ENCODE measurements around the gene OSBPL8. TPM values are rescaled to one million over a fixed set of nuclear protein-coding genes. Genes with fewer than 3 reads are reported as not detected.

Gene OSBPL8
- total and polyA plus RNA-seq, 2 donors (not counting 1 experiment from before 2014, with no cell fraction given): 11.1 to 112 TPM

- H3K27me3 ChIP-seq (replicated peaks in 1 of 4; ENCODE audit: control extremely low read depth in 1 of 4, control insufficient read depth in 3 of 4, insufficient read depth in 4 of 4, low read length in 3 of 4): no peaks in the 10 kb centered on the region
- POLR2A ChIA-PET: no interaction called here
- H3K36me3 ChIP-seq (replicated peaks in 1 of 2; ENCODE audit: control extremely low read depth in 1 of 2, control insufficient read depth in 1 of 2, extremely low read depth in 1 of 2, insufficient read depth in 2 of 2, low read length in 1 of 2): no peaks in the 10 kb centered on the region
- TF ChIP-seq EZH2 (IDR thresholded peaks at IDR 0.05; ENCODE audit: borderline replicate concordance, insufficient read depth, low read depth, low read length, poor library complexity, severe bottlenecking): no peak
- no peak for TF ChIP-seq CTCF (IDR thresholded peaks at IDR 0.05)
- H2AFZ ChIP-seq (ENCODE audit: insufficient read depth, low read depth, low read length, poor library complexity, severe bottlenecking): no peak overlapping the region
- Mint-ChIP-seq H3K27me3 (no peaks in the 10 kb centered on the region), H3K4me3 (peak overlapping the region; percentile 76), H3K27ac (peak overlapping the region; percentile 15), H3K4me1 (peaks cover 72% of the 10 kb centered on the region), H3K9me3 (ENCODE audit: insufficient read depth) (no peaks in the 10 kb centered on the region)
- peak overlapping the region; percentile 29 for H3K4me2 ChIP-seq (replicated peaks; ENCODE audit: low read depth, low read length, poor library complexity, severe bottlenecking)
- ATAC-seq (ENCODE audit: low read depth) (no peak), DNase-seq (no peak)
- WGBS (ENCODE audit: insufficient coverage): no CpG with 5 or more reads among the region's 2 CpGs
- H3K4me3 ChIP-seq (ENCODE audit: control extremely low read depth in 1 of 5, extremely low read depth in 1 of 5, insufficient read depth in 1 of 5, low read depth in 2 of 5, low read length in 4 of 5): no peak overlapping the region
- H3K4me1 ChIP-seq (ENCODE audit: control insufficient read depth in 2 of 2, insufficient read depth in 2 of 2, low read length in 2 of 2): peaks cover 66 to 79% of the 10 kb centered on the region in 2 donors
- no peaks in the 10 kb centered on the region for H3K9me3 ChIP-seq (ENCODE audit: control extremely low read depth in 1 of 3, control insufficient read depth in 2 of 3, insufficient read depth in 1 of 3, low read length in 2 of 3)
- CTCF ChIA-PET: no interaction called here
- peak overlapping the region in 1 of 2 donors; percentile 87 for H3K27ac ChIP-seq (ENCODE audit: low read length in 2 of 2)
- peaks cover 28% of the 10 kb centered on the region for H4K20me1 ChIP-seq (ENCODE audit: control insufficient read depth, insufficient read depth, low read length, poor library complexity, severe bottlenecking)
- H3K79me2 ChIP-seq (ENCODE audit: control insufficient read depth, insufficient read depth, low read length): peaks cover 83% of the 10 kb centered on the region
- no peak overlapping the region for H3K9ac ChIP-seq (ENCODE audit: low read length)
- intact Hi-C loops (cut with micrococcal nuclease): loop anchor here (5.0 kb wide), 3 partner anchors 98 to 1073 kb away; partner anchors contain the start of genes GLIPR1 and PHLDA1
These were observed 3.8 kb downstream of the OSBPL8 start for GRCh38 chr12:76555797-76556196.

- no peaks in the 10 kb centered on the region for H3K27me3 Mint-ChIP-seq
- POLR2A ChIA-PET: no interaction called here
- H2AFZ ChIP-seq (ENCODE audit: insufficient read depth, low read depth, low read length, poor library complexity, severe bottlenecking): no peak overlapping the region
- H3K4me2 ChIP-seq (replicated peaks; ENCODE audit: low read depth, low read length, poor library complexity, severe bottlenecking): peak overlapping the region; percentile 62
- H3K4me3 Mint-ChIP-seq: peak overlapping the region; percentile 76
- ATAC-seq (ENCODE audit: low read depth) (no peak), DNase-seq (no peak)
- no peak overlapping the region for H3K4me3 ChIP-seq (ENCODE audit: control extremely low read depth in 1 of 5, extremely low read depth in 1 of 5, insufficient read depth in 1 of 5, low read depth in 2 of 5, low read length in 4 of 5)
- TF ChIP-seq CTCF (IDR thresholded peaks at IDR 0.05): no peak
- H3K9me3 Mint-ChIP-seq (ENCODE audit: insufficient read depth): no peaks in the 10 kb centered on the region
- H3K79me2 ChIP-seq (ENCODE audit: control insufficient read depth, insufficient read depth, low read length): peaks cover 88% of the 10 kb centered on the region
- H3K27ac Mint-ChIP-seq: peak overlapping the region; percentile 41
- CTCF ChIA-PET: interaction anchor here (1.1 to 1.3 kb wide), 2 partner anchors 44 to 99 kb away, joined by 3 to 7 read pairs; no protein-coding TSS in a partner anchor
- 93% methylated on average over 5 of the region's 7 CpGs for WGBS (ENCODE audit: insufficient coverage)
- H3K9me3 ChIP-seq (ENCODE audit: control extremely low read depth in 1 of 3, control insufficient read depth in 2 of 3, insufficient read depth in 1 of 3, low read length in 2 of 3): no peaks in the 10 kb centered on the region
- H3K36me3 ChIP-seq (replicated peaks in 1 of 2; ENCODE audit: control extremely low read depth in 1 of 2, control insufficient read depth in 1 of 2, extremely low read depth in 1 of 2, insufficient read depth in 2 of 2, low read length in 1 of 2): no peaks in the 10 kb centered on the region
- intact Hi-C loops (cut with micrococcal nuclease): loop anchor here (5.0 kb wide), 3 partner anchors 98 to 1073 kb away; partner anchors contain the start of genes GLIPR1 and PHLDA1
- no peak overlapping the region for H3K9ac ChIP-seq (ENCODE audit: low read length)
- peaks cover 72% of the 10 kb centered on the region for H3K4me1 Mint-ChIP-seq
- peaks cover 33% of the 10 kb centered on the region for H4K20me1 ChIP-seq (ENCODE audit: control insufficient read depth, insufficient read depth, low read length, poor library complexity, severe bottlenecking)
- H3K4me1 ChIP-seq (ENCODE audit: control insufficient read depth in 2 of 2, insufficient read depth in 2 of 2, low read length in 2 of 2): peaks cover 69 to 82% of the 10 kb centered on the region in 2 donors
- peak overlapping the region in 1 of 2 donors; percentile 87 for H3K27ac ChIP-seq (ENCODE audit: low read length in 2 of 2)
- H3K27me3 ChIP-seq (replicated peaks in 1 of 4; ENCODE audit: control extremely low read depth in 1 of 4, control insufficient read depth in 3 of 4, insufficient read depth in 4 of 4, low read length in 3 of 4): no peaks in the 10 kb centered on the region
These were observed 4.3 kb downstream of the OSBPL8 start for GRCh38 chr12:76555231-76555767.

All from B cell (primary cell).